RWPE2 (cell line): Measurements from ENCODE around the gene PES1.
"Not testable (repeated sequence)": the region's sequence is repeated elsewhere in the genome, so short reads cannot be mapped to it uniquely, and the experiment has no call there.

Experiments used
- ATAC-seq: fragments of 200-7000 bp; cut with Tn5 transposase; 3 replicates; pipeline ENCODE4 v1.9.1; 2021; ENCODE audit warnings: low read depth
- DNase-seq: peaks from one replicate; pipeline ENCODE4 v3.0.0-alpha.2; 2020; ENCODE audit warnings: low spot score
- H3K27ac ChIP-seq: fragments of 450-650 bp; 2 replicates; pipeline ENCODE4 v1.5.1; 2017; ENCODE audit warnings: mild to moderate bottlenecking; ENCODE audit not compliant: poor library complexity, severe bottlenecking
- H3K27me3 ChIP-seq: fragments of 250-450 bp; sonication (Bioruptor Pico); 2 replicates; pipeline ENCODE4 v1.5.1; 2021; ENCODE audit warnings: mild to moderate bottlenecking, moderate library complexity; ENCODE audit not compliant: insufficient read depth, poor library complexity, severe bottlenecking
- H3K36me3 ChIP-seq: fragments of 250-450 bp; sonication (Bioruptor Pico); 2 replicates; pipeline ENCODE4 v1.5.1; 2020; ENCODE audit warnings: low read depth, mild to moderate bottlenecking, moderate library complexity
- H3K4me1 ChIP-seq: fragments of 250-450 bp; sonication (Bioruptor Pico); 2 replicates; pipeline ENCODE4 v1.5.1; 2021; ENCODE audit warnings: mild to moderate bottlenecking, moderate library complexity; ENCODE audit not compliant: insufficient read depth, poor library complexity, severe bottlenecking
- H3K4me3 ChIP-seq: fragments of 250-450 bp; sonication (Bioruptor Pico); 2 replicates; pipeline ENCODE4 v1.5.1; 2021; ENCODE audit warnings: mild to moderate bottlenecking, moderate library complexity; ENCODE audit not compliant: severe bottlenecking
- H3K9me3 ChIP-seq: fragments of 250-450 bp; sonication (Bioruptor Pico); 2 replicates; pipeline ENCODE4 v1.5.1; 2021; ENCODE audit warnings: mild to moderate bottlenecking, moderate library complexity; ENCODE audit not compliant: severe bottlenecking
- TF ChIP-seq, protein P1 (sequence below): fragments of 450-650 bp; IDR thresholded peaks from one replicate; pipeline ENCODE4 v1.5.1; 2017; ENCODE audit warnings: mild to moderate bottlenecking, moderate library complexity; ENCODE audit not compliant: poor library complexity, severe bottlenecking

The PES1 gene

DNA sequence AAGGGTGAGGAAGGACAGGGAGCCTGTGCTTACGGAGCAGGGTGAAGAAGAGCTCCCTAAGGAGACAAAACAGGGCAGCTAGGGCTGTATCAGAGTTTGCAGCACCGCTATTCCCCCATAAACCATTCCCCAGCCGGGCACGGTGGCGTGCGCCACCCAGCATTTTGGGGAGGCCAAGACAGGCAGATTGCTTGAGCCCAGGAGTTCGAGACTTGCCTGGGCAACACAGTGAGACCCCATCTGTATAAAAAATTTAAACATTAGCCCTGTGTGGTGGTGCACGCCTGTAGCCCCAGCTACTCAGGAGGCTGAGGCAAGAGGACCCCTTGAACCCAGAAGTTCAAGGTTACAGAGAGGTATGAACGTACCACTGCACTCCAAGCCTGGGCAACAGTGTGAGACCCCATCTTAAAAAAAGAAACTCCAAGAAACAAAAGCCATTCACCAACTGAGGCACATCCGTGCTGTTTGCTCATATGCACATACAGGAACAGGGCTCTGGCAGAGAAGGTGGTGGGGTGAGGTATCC is 22.0 kb downstream of the PES1 start:
- H3K27ac ChIP-seq: no peak overlapping the region
- no peaks in the 10 kb centered on the region for H3K36me3 ChIP-seq
- H3K4me1 ChIP-seq: no peaks in the 10 kb centered on the region
- TF ChIP-seq, protein P1, sequence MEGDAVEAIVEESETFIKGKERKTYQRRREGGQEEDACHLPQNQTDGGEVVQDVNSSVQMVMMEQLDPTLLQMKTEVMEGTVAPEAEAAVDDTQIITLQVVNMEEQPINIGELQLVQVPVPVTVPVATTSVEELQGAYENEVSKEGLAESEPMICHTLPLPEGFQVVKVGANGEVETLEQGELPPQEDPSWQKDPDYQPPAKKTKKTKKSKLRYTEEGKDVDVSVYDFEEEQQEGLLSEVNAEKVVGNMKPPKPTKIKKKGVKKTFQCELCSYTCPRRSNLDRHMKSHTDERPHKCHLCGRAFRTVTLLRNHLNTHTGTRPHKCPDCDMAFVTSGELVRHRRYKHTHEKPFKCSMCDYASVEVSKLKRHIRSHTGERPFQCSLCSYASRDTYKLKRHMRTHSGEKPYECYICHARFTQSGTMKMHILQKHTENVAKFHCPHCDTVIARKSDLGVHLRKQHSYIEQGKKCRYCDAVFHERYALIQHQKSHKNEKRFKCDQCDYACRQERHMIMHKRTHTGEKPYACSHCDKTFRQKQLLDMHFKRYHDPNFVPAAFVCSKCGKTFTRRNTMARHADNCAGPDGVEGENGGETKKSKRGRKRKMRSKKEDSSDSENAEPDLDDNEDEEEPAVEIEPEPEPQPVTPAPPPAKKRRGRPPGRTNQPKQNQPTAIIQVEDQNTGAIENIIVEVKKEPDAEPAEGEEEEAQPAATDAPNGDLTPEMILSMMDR: no peak
- DNase-seq (no peak), ATAC-seq (no peak)
- H3K4me3 ChIP-seq: no peak overlapping the region
- no peaks in the 10 kb centered on the region for H3K27me3 ChIP-seq
- H3K9me3 ChIP-seq: no peaks in the 10 kb centered on the region

DNA sequence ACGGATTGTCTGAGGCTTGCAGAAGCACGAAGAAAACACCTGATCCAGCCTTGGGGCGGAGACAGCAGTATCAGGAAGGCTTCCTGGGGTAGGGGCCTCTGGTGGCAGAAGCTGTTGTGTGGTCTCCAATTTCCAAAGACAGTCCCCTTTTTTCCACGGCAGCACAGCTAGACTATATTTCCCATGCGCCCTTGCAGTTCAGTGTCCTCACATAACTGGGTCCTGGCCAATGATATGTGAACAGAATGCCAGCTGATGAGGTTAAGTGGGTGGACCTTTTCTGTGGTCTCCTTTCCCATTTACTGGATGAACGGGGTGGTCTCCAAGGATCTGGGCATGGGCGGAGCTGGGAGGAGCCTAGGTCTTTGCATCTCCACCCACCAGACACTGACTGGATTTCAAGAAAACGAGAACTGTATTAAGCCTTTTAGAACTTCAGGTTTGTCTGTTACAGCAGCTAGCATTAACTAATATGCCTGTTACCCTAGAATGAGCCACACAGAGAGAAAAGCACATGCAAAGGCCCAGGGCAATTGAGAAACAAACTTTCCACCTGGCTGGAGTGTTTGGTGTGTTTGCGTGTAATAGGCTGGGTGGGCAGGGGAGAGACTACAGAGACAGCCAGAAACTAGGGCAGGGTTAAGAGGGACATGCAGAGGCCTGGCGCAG is 23.4 kb downstream of the PES1 start:
- TF ChIP-seq, protein P1: no peak
- Histone ChIP-seq H3K36me3 (no peaks in the 10 kb centered on the region), H3K27me3 (no peaks in the 10 kb centered on the region), H3K4me3 (no peak overlapping the region), H3K4me1 (no peaks in the 10 kb centered on the region), H3K9me3 (no peaks in the 10 kb centered on the region), H3K27ac (no peak overlapping the region)
- ATAC-seq (no peak), DNase-seq (no peak)

DNA sequence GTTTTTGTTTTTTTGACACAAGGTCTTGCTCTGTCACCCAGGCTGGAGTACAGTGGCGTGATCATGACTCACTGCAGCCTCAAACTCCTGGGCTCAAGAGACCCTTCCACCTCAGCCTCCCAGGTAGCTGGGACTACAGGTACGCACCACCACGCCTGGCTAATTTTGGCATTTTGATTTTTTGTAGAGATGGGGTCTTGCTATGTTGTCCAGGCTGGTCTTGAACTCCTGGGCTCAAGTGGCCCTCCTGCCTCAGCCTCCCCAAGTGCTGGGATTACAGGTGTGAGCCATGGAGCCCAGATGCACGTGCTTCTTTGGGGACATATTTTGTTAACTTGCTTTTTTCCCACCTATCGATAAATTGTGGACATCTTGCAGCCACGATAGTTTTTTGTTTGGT is 24.4 kb downstream of the PES1 start:
- not testable (repeated sequence) for DNase-seq, H3K36me3 ChIP-seq, H3K27me3 ChIP-seq, ATAC-seq, H3K4me1 ChIP-seq, H3K4me3 ChIP-seq, H3K27ac ChIP-seq, H3K9me3 ChIP-seq

DNA sequence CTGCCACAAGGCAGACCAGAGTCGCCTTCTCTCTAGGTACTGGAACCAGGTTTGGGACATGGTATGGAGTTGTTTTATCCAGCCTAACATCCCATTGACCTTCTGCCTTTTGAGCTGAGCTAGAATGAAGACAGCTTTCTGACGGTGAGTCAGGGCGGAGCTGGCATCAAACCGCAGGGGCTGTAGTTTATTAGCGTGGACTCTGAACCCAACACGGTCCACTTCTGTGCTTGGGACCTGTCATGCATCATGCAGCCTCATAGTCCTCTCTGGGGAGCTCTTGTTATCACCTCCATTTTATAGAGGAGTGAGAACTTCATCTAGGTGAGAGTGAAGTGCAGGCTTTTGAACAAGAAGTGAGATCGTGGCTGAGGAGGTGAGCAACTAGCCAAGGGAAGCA is 25.6 kb downstream of the PES1 start:
- H3K27ac ChIP-seq: no peak overlapping the region
- H3K4me3 ChIP-seq: no peak overlapping the region
- DNase-seq: no peak
- no peaks in the 10 kb centered on the region for H3K27me3 ChIP-seq
- TF ChIP-seq, protein P1: no peak
- no peaks in the 10 kb centered on the region for H3K36me3 ChIP-seq
- no peaks in the 10 kb centered on the region for H3K4me1 ChIP-seq
- no peak for ATAC-seq
- H3K9me3 ChIP-seq: no peaks in the 10 kb centered on the region

DNA sequence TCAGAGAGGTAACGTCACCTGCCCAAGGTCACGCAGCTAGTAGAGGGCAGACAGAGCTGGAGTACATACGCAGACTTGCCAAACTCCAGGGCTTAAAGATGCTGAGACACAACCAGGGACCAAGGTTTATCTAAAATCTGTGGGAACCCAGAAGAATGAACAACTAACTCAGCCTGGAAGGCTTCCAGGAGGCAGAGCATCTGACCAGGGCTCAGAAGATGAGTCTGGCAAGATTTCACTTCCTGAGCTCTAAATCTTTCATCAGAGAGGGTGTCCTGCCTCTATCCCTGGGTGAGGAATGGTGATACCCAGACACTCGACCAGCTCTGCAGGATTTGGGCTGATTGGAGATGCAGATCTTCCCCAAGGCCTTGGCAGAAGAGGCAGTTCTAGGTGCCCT is 26.4 kb downstream of the PES1 start:
- no peak for DNase-seq
- Histone ChIP-seq H3K27ac (no peak overlapping the region), H3K9me3 (no peaks in the 10 kb centered on the region), H3K4me1 (no peaks in the 10 kb centered on the region), H3K27me3 (no peaks in the 10 kb centered on the region), H3K36me3 (no peaks in the 10 kb centered on the region), H3K4me3 (no peak overlapping the region)
- TF ChIP-seq, protein P1: no peak
- no peak for ATAC-seq
